Measurements from ENCODE around the gene ARHGEF12.

DNA sequence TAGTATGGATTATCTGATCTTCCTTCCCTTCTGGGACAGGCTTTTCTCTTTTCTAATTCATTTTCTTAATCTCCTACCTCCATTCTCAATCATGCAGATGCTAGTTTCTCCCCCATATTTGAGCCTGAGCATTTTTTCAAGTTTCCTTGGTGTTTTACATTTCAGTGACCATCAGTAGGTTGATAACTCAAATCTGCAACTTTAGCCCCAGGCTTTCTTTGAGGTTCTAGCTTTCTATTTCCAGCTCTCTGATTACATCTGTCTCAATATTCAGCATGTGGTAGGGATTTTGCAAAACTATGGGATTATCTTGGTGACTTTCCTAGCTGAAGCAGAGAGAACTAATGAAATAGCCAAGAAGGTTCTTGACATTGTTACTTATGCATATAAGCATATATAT is 67.8 kb downstream of the ARHGEF12 start:
- TF ChIP-seq EZH2 (IDR thresholded peaks at IDR 0.05; ENCODE audit: low read depth, unreplicated experiment) (no peak), CTCF (conservative IDR thresholded peaks at IDR 0.05; ENCODE audit: low read depth in 2 of 2) (no peak), REST (IDR thresholded peaks at IDR 0.05; ENCODE audit: unreplicated experiment) (no peak), POLR2AphosphoS5 (IDR thresholded peaks at IDR 0.05; ENCODE audit: low read depth) (no peak), STAT1 (IDR thresholded peaks at IDR 0.05; ENCODE audit: unreplicated experiment) (no peak), CREB1 (CRISPR knock-in tag; IDR thresholded peaks at IDR 0.05; ENCODE audit: low read depth) (no peak)
